GM12801 (cell line): Measurements from ENCODE around the gene MT1B.

Source experiments
- TF ChIP-seq, protein P1 (sequence below): IDR thresholded peaks from one replicate; pipeline ENCODE4 v1.5.1; 2011; ENCODE audit warnings: control low read depth; ENCODE audit not compliant: insufficient read length; ENCODE audit errors: extremely low read depth

The MT1B gene

DNA sequence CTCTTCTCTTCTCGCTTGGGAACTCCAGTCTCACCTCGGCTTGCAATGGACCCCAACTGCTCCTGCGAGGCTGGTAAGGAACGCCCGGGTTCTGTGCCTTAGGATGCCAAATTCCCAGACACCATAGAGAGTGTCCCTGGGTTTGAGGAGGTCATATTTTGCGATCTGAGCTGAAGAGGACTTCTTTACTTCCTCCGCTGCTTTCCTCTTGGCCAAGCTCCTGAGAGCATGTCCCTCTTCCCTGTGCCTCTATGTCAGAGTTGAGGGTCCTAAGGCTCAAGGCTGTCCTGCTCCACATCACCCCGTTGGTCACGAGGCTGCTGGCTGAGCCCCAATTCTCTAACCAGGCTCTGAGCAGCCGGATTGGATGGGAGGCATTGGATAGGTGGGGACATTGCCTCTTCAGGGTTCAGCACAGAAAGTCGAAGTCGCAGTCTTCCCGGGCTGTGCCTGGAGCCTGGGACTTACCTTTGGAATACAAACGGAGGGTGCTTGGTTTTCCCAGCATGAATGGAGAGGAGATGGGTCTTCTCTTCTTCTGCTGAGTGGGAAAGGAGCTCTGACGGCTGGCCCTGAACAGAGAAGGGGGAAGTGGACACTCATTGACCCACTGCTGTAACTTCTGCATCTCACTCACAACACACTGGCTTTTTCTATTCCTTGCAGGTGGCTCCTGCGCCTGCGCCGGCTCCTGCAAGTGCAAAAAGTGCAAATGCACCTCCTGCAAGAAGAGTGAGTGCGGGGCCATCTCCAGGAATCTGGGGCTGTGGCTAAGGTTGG lies 18.3 kb downstream of the MT1B start:
- TF ChIP-seq, protein P1, sequence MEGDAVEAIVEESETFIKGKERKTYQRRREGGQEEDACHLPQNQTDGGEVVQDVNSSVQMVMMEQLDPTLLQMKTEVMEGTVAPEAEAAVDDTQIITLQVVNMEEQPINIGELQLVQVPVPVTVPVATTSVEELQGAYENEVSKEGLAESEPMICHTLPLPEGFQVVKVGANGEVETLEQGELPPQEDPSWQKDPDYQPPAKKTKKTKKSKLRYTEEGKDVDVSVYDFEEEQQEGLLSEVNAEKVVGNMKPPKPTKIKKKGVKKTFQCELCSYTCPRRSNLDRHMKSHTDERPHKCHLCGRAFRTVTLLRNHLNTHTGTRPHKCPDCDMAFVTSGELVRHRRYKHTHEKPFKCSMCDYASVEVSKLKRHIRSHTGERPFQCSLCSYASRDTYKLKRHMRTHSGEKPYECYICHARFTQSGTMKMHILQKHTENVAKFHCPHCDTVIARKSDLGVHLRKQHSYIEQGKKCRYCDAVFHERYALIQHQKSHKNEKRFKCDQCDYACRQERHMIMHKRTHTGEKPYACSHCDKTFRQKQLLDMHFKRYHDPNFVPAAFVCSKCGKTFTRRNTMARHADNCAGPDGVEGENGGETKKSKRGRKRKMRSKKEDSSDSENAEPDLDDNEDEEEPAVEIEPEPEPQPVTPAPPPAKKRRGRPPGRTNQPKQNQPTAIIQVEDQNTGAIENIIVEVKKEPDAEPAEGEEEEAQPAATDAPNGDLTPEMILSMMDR: no peak

DNA sequence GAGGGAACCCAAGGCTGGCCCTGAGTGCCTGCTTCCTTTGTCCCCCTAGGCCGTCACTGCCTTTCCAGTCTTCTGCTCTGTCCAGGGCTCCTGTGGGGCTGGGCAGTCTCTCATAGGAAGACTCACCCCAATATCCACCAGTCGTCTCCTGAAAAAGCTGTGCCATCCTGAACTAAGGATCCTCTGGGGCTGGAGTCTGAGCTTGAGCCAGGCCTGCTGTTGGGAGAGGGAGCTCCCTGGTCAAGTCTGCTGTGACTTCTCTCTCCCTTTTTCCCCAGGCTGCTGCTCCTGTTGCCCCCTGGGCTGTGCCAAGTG lies 18.9 kb downstream of the MT1B start:
- TF ChIP-seq, protein P1: no peak

DNA sequence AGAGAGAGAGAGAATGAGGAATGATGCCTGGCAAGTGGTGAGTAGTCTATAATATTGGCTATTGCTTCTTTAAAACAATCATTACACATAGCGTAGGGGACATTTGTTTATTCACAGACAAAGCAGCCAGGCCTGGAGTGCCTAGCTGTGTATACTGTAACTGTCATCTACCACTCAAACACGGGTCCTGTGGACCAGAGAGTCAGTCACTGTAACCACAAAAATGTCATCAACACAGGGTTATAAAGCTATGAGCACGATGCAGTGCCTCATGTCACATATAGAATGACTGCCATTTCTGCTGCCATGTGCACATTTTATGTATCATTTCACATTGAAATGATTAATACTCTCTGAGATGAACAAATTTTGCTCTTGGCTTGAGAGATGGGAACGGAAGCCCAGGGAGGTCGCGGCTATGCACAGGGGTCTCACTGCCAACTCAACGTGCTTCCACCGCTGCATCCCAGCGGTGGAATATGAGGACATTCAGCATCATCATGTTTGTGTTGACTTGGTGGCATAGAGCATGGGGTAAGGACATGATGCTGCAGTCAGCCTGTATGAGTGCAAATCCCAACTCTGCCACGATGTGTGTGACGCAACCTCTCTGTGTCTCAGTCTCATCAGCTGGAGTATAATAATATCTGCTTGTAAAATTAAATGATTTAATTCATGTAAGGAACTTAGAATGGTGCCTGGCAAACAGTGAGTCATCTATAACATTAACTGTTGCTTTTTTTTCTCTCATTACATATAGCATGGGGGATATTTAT lies 21.3 kb downstream of the MT1B start:
- TF ChIP-seq, protein P1: no peak

DNA sequence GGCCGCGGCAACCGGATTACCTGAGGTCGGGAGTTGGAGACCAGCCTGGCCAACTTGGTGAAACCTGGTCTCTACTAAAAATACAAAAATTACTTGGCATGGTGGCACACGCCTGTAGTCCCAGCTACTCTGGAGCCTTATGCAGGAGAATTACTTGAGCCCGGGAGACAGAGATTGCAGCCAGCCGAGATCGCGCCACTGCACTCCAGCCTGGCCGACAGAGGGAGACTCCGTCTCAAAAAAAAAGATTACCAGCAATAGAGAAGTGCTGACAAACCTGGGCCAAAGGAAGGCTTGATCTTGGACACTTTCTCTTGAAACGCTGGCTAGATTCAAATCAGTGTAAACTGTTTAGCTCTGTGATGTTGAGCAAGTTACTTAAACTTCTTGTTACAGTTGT lies 22.2 kb downstream of the MT1B start:
- TF ChIP-seq, protein P1: no peak

DNA sequence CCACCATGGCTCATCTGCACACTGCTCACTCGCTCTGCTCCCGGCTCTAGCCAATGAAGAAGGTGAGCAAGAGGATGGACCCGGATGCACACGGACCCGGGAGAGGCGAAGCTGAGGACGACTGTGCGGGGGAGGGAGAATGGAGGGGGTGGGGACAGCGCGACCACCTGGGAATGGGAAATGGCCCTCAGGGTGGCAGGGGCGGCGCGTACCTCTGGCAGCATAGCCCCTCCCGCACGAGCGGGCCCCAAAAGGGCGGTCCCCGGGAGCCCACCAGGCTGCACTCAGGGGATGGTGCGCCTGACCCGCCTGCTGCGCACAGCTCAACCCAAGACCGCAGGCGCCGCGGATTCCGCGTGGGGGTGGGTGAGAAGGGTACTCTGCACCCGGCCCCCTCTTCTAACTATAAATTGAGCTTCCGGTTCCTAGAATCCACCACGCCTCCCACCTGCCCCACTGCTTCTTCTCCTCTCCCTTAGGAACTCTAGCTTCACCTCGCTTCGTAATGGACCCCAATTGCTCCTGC lies 24.1 kb downstream of the MT1B start:
- TF ChIP-seq, protein P1: no peak

DNA sequence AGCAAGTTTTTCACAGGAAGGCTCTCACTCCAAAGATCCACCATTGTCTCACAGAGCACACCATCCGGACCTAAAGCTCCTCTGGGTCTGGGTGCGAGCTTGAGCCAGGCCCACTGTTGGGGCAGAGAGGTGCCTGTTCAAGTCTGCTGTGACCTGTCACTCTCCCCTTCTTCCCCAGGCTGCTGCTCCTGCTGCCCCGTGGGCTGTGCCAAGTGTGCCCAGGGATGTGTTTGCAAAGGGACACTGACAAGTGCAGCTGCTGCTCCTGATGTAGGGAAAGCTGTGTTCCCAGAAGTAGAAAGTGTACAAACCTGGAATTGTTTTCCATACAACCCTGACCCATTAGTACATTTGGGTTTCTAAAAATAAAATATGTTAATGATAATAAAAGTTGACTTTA lies 25.8 kb downstream of the MT1B start:
- TF ChIP-seq, protein P1: no peak

DNA sequence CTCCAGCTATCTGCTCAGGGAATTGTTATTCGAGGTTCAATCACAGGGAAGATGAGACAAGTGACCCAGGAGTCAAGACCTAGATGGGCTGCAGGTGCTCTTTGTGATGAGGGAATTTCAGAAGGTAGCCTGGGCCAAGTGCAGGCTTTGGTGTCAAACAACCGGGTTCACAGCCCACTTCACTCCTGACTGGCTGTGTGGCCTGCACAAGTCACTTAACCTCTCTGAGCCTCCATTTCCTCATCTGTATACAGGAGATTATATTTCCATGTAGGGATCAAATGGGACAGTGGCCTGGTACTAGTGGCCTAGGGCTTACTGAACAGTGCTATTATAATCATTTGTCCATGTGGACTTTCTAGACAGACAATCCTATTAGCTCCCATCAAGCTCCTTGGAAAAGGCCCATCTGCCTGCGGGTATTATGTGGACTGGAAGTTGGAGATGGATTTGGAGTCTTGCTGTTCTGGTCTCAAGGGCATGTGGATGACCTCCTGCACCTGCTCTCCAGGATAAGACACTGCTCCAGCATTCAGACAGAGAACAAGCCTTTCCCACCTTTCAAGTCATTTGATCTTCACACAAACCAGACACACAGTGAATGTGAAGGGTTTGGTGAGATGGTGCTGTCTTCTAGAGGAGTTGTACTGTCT lies 27.5 kb downstream of the MT1B start:
- TF ChIP-seq, protein P1: no peak
